Measurements from ENCODE around the gene SYK. TPM values are rescaled to one million over a fixed set of nuclear protein-coding genes. Genes with fewer than 3 reads are reported as not detected.

The SYK gene
- polyA plus RNA-seq, 3 donors, result 5.4 to 7.4 (median 6.1) TPM

GRCh38 chr9:90860826-90861225 is 59.2 kb downstream of the SYK start:
- 74 to 91% (median 77%) methylated on average over 7 of the region's 7 CpGs for WGBS, 3 donors
- H3K27ac ChIP-seq (ENCODE audit: low read depth, low read length), result no peak overlapping the region

GRCh38 chr9:90861380-90861779 is 59.8 kb downstream of the SYK start:
- 84 to 95% (median 86%) methylated on average over 2 of the region's 2 CpGs for WGBS, 3 donors
- no peak overlapping the region for H3K27ac ChIP-seq (ENCODE audit: low read depth, low read length)

- no peak overlapping the region for H3K27ac ChIP-seq (ENCODE audit: low read depth, low read length)
- 89 to 95% (median 90%) methylated on average over 16 of the region's 16 CpGs for WGBS, 3 donors
Observed at GRCh38 chr9:90861826-90862740, 60.5 kb downstream of the SYK start.

GRCh38 chr9:90864779-90865178 is 63.2 kb downstream of the SYK start:
- WGBS, 3 donors, result 53 to 77% (median 63%) methylated on average over 7 of the region's 7 CpGs
- H3K27ac ChIP-seq (ENCODE audit: low read depth, low read length), result no peak overlapping the region

- WGBS, 3 donors, result 93 to 95% (median 93%) methylated on average over 14 of the region's 14 CpGs
- H3K27ac ChIP-seq (ENCODE audit: low read depth, low read length), result no peak overlapping the region
Observed at GRCh38 chr9:90867101-90867500, 65.5 kb downstream of the SYK start.

- no peak overlapping the region for H3K27ac ChIP-seq (ENCODE audit: low read depth, low read length)
Observed at GRCh38 chr9:90868555-90868954, 66.9 kb downstream of the SYK start.

GRCh38 chr9:90869361-90869760 is 67.7 kb downstream of the SYK start:
- no peak overlapping the region for H3K27ac ChIP-seq (ENCODE audit: low read depth, low read length)

GRCh38 chr9:90870621-90871326 is 69.2 kb downstream of the SYK start:
- 14 to 20% (median 18%) methylated on average over 4 of the region's 4 CpGs for WGBS, 3 donors
- H3K27ac ChIP-seq (ENCODE audit: low read depth, low read length), result no peak overlapping the region

GRCh38 chr9:90871327-90871935 is 69.8 kb downstream of the SYK start:
- no peak overlapping the region for H3K27ac ChIP-seq (ENCODE audit: low read depth, low read length)
- 44 to 62% (median 46%) methylated on average over 3 of the region's 3 CpGs for WGBS, 3 donors

GRCh38 chr9:90872835-90873294 is 71.2 kb downstream of the SYK start:
- 71 to 80% (median 77%) methylated on average over 8 of the region's 8 CpGs for WGBS, 3 donors
- H3K27ac ChIP-seq (ENCODE audit: low read depth, low read length), result no peak overlapping the region

GRCh38 chr9:90873422-90873821 is 71.8 kb downstream of the SYK start:
- no peak overlapping the region for H3K27ac ChIP-seq (ENCODE audit: low read depth, low read length)
- WGBS, 3 donors, result 59 to 96% (median 84%) methylated on average over 2 of the region's 2 CpGs

GRCh38 chr9:90874194-90874593 is 72.6 kb downstream of the SYK start:
- WGBS, 3 donors, result 78 to 87% (median 83%) methylated on average over 8 of the region's 8 CpGs
- H3K27ac ChIP-seq (ENCODE audit: low read depth, low read length), result no peak overlapping the region

- 81 to 93% (median 92%) methylated on average over 5 of the region's 5 CpGs for WGBS, 3 donors
- H3K27ac ChIP-seq (ENCODE audit: low read depth, low read length), result no peak overlapping the region
Observed at GRCh38 chr9:90878562-90878961, 76.9 kb downstream of the SYK start.

- H3K27ac ChIP-seq (ENCODE audit: low read depth, low read length), result no peak overlapping the region
- 89 to 95% (median 93%) methylated on average over 2 of the region's 2 CpGs for WGBS, 3 donors
Observed at GRCh38 chr9:90880066-90880465, 78.4 kb downstream of the SYK start.

- 82 to 91% (median 85%) methylated on average over 6 of the region's 6 CpGs for WGBS, 3 donors
- H3K27ac ChIP-seq (ENCODE audit: low read depth, low read length), result no peak overlapping the region
Observed at GRCh38 chr9:90880669-90881068, 79.0 kb downstream of the SYK start.

- WGBS, 3 donors, result 80 to 89% (median 89%) methylated on average over 9 of the region's 9 CpGs
- no peak overlapping the region for H3K27ac ChIP-seq (ENCODE audit: low read depth, low read length)
Observed at GRCh38 chr9:90881648-90882047, 80.0 kb downstream of the SYK start.

GRCh38 chr9:90882991-90883600 is 81.5 kb downstream of the SYK start:
- 94 to 100% (median 98%) methylated on average over 4 of the region's 4 CpGs for WGBS, 3 donors
- no peak overlapping the region for H3K27ac ChIP-seq (ENCODE audit: low read depth, low read length)

- WGBS, 3 donors, result 68 to 100% (median 96%) methylated on average over 2 of the region's 2 CpGs
- H3K27ac ChIP-seq (ENCODE audit: low read depth, low read length), result no peak overlapping the region
Observed at GRCh38 chr9:90883661-90884060, 82.0 kb downstream of the SYK start.

GRCh38 chr9:90884178-90884577 is 82.6 kb downstream of the SYK start:
- WGBS, 3 donors, result 79 to 88% (median 83%) methylated on average over 8 of the region's 8 CpGs
- H3K27ac ChIP-seq (ENCODE audit: low read depth, low read length), result no peak overlapping the region

All from adipose tissue (tissue), 3 donors.